ENCODE data around the gene ELK1. TPM values are rescaled to one million over a fixed set of nuclear protein-coding genes. Genes with fewer than 3 reads are reported as not detected.
A peak's percentile ranks its signal among the peaks of the same experiment; 100 is the strongest.

Gene ELK1
- total and polyA plus RNA-seq, 10 of the 15 experiments (the other 5 are each of a cell fraction or from before 2014, with no cell fraction given) = 4.1 to 55.5 (median 32.9) TPM

DNA sequence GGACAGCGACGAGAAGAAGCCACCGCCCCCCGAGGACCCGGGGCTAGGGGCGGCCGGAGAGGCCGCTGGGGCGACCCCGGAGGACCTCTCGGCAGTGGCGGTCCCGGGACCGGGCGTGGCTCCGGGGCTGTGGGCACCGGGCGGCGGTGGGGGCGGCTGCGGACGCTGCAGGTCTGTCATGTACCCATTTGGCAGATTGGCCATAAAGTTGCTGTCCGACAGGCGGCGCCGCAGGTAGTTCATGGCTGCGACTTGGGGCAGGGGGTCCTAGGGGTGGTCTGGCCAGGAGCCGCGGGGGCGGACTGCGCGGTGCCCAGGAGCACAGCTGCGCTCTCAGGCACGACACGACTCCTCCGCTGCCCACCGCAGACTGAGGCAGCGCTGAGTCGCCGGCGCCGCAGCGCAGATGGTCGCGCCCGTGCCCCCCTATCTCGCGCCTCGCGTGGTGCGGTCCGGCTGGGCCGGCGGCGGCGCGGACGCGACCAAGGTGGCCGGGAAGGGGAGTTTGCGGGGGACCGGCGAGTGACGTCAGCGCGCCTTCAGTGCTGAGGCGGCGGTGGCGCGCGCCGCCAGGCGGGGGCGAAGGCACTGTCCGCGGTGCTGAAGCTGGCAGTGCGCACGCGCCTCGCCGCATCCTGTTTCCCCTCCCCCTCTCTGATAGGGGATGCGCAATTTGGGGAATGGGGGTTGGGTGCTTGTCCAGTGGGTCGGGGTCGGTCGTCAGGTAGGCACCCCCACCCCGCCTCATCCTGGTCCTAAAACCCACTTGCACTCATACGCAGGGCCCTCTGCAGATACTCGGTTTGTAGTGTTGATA is 30.7 kb downstream of the ELK1 start, which contains the start of gene SYN1:
Gene SYN1, minus strand, starts transcription at position 372 of the 817 bp plus-strand sequence. Its CDS starts 129 bp downstream, at position 243.
- Histone ChIP-seq H3K4me3 (no peak within 1 kb of the TSS), H3K4me2 (ENCODE audit: control insufficient read depth, insufficient read depth) (peak within 1 kb of the TSS; percentile 3; the same call in 1 of the 2 replicates), H3K4me1 (ENCODE audit: control insufficient read depth, insufficient read depth, low read length) (no peaks in the 10 kb centered on the region), H3K9me3 (replicated peaks; ENCODE audit: control insufficient read depth, insufficient read depth, low read length) (no peaks in the 10 kb centered on the region; the same call in 2 of the 3 replicates), H3K79me2 (ENCODE audit: control insufficient read depth, insufficient read depth, low read length) (no peaks in the 10 kb centered on the region), H2AFZ (ENCODE audit: control insufficient read depth, low read depth, low read length) (no peak within 1 kb of the TSS), H3K36me3 (ENCODE audit: control insufficient read depth in 2 of 2, insufficient read depth in 2 of 2, low read length in 1 of 2) (no peaks in the 10 kb centered on the region), H3K27me3 (replicated peaks in 1 of 2; ENCODE audit: control insufficient read depth in 2 of 2, insufficient read depth in 2 of 2, low read length in 1 of 2) (no peaks in the 10 kb centered on the region), H3K27ac (ENCODE audit: control insufficient read depth, insufficient read depth) (no peak within 1 kb of the TSS), H3K9ac (ENCODE audit: control insufficient read depth, insufficient read depth, low read length) (no peak within 1 kb of the TSS), H4K20me1 (ENCODE audit: control insufficient read depth, insufficient read depth) (no peaks in the 10 kb centered on the region; the same call in 1 of the 2 replicates)
- ATAC-seq (peak; percentile 93), FAIRE-seq (no peak), DNase-seq (ENCODE audit: low read depth, low spot score) (no peak)
- POLR2A ChIA-PET = no interaction called here
- 38% methylated on average over 55 of the region's 88 CpGs for WGBS (ENCODE audit: insufficient coverage, insufficient replicate concordance, low lambda C conversion rate, missing lambda C conversion rate)
- CTCF ChIA-PET = interaction anchor here (1.2 kb wide), 1 partner anchor 25 kb away, joined by 3 read pairs; no protein-coding TSS in a partner anchor
- SMC1A ChIA-PET (ENCODE audit: uncharacterized antibody, unreplicated experiment) = interaction anchor here (1.3 kb wide), 1 partner anchor 37 kb away, joined by 3 read pairs; the partner anchor contains the start of gene TIMP1
- BruUV-seq (replicated peaks) = no TSS peak
- in situ Hi-C loops (cut with MboI) = no loop called here
- intact Hi-C loops (cut with micrococcal nuclease; ENCODE audit: unreplicated experiment) = no loop called here
- RAD21 ChIA-PET (ENCODE audit: unreplicated experiment) = no interaction called here
- TF ChIP-seq KLF5 (IDR thresholded peaks at IDR 0.05; ENCODE audit: partially characterized antibody) (peak; percentile 98), ATF7 (IDR thresholded peaks at IDR 0.05; ENCODE audit: low read depth) (peak; percentile 45; the same call in 1 of the 2 replicates), RB1 (IDR thresholded peaks at IDR 0.05; ENCODE audit: borderline replicate concordance) (peak; percentile 73; the same call in 1 of the 2 replicates), CBX5 (IDR thresholded peaks at IDR 0.05; ENCODE audit: low read depth) (no peak), MTA2 (IDR thresholded peaks at IDR 0.05; ENCODE audit: low read depth) (no peak), BHLHE40 (IDR thresholded peaks at IDR 0.05; ENCODE audit: borderline replicate concordance in 1 of 2, low read depth in 2 of 2, low read length in 1 of 2) (peak; percentile 92 to 96), CHD2 (IDR thresholded peaks at IDR 0.05; ENCODE audit: borderline replicate concordance, low read depth, low read length) (peak; percentile 75), MYC (IDR thresholded peaks at IDR 0.05; ENCODE audit: insufficient read depth, insufficient read length, insufficient replicate concordance, low read length, severe bottlenecking) (no peak), MXI1 (IDR thresholded peaks at IDR 0.05; ENCODE audit: low read depth, low read length) (peak; percentile 83), ZNF24 (IDR thresholded peaks at IDR 0.05) (no peak), FOXM1 (IDR thresholded peaks at IDR 0.05; ENCODE audit: low read depth, low read length) (no peak), SIX5 (IDR thresholded peaks at IDR 0.05; ENCODE audit: low read depth, low read length, severe bottlenecking) (peak; percentile 23), ZNF207 (IDR thresholded peaks at IDR 0.05; ENCODE audit: borderline replicate concordance) (peak; percentile 65; the same call in 1 of the 2 replicates), CHD4 (IDR thresholded peaks at IDR 0.05) (no peak), RBBP5 (conservative IDR thresholded peaks at IDR 0.05) (no peak)
- TF ChIP-seq, protein P1, sequence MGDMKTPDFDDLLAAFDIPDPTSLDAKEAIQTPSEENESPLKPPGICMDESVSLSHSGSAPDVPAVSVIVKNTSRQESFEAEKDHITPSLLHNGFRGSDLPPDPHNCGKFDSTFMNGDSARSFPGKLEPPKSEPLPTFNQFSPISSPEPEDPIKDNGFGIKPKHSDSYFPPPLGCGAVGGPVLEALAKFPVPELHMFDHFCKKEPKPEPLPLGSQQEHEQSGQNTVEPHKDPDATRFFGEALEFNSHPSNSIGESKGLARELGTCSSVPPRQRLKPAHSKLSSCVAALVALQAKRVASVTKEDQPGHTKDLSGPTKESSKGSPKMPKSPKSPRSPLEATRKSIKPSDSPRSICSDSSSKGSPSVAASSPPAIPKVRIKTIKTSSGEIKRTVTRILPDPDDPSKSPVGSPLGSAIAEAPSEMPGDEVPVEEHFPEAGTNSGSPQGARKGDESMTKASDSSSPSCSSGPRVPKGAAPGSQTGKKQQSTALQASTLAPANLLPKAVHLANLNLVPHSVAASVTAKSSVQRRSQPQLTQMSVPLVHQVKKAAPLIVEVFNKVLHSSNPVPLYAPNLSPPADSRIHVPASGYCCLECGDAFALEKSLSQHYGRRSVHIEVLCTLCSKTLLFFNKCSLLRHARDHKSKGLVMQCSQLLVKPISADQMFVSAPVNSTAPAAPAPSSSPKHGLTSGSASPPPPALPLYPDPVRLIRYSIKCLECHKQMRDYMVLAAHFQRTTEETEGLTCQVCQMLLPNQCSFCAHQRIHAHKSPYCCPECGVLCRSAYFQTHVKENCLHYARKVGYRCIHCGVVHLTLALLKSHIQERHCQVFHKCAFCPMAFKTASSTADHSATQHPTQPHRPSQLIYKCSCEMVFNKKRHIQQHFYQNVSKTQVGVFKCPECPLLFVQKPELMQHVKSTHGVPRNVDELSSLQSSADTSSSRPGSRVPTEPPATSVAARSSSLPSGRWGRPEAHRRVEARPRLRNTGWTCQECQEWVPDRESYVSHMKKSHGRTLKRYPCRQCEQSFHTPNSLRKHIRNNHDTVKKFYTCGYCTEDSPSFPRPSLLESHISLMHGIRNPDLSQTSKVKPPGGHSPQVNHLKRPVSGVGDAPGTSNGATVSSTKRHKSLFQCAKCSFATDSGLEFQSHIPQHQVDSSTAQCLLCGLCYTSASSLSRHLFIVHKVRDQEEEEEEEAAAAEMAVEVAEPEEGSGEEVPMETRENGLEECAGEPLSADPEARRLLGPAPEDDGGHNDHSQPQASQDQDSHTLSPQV (IDR thresholded peaks at IDR 0.05) = no peak
- TF ChIP-seq, protein P2, sequence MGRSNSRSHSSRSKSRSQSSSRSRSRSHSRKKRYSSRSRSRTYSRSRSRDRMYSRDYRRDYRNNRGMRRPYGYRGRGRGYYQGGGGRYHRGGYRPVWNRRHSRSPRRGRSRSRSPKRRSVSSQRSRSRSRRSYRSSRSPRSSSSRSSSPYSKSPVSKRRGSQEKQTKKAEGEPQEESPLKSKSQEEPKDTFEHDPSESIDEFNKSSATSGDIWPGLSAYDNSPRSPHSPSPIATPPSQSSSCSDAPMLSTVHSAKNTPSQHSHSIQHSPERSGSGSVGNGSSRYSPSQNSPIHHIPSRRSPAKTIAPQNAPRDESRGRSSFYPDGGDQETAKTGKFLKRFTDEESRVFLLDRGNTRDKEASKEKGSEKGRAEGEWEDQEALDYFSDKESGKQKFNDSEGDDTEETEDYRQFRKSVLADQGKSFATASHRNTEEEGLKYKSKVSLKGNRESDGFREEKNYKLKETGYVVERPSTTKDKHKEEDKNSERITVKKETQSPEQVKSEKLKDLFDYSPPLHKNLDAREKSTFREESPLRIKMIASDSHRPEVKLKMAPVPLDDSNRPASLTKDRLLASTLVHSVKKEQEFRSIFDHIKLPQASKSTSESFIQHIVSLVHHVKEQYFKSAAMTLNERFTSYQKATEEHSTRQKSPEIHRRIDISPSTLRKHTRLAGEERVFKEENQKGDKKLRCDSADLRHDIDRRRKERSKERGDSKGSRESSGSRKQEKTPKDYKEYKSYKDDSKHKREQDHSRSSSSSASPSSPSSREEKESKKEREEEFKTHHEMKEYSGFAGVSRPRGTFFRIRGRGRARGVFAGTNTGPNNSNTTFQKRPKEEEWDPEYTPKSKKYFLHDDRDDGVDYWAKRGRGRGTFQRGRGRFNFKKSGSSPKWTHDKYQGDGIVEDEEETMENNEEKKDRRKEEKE (IDR thresholded peaks at IDR 0.05) = peak; percentile 90
